ENCODE measurements around the gene RAET1L.
A peak's percentile ranks its signal among the peaks of the same experiment; 100 is the strongest.
"Not testable (repeated sequence)": the region's sequence is repeated elsewhere in the genome, so short reads cannot be mapped to it uniquely, and the experiment has no call there.

RAET1L gene

DNA sequence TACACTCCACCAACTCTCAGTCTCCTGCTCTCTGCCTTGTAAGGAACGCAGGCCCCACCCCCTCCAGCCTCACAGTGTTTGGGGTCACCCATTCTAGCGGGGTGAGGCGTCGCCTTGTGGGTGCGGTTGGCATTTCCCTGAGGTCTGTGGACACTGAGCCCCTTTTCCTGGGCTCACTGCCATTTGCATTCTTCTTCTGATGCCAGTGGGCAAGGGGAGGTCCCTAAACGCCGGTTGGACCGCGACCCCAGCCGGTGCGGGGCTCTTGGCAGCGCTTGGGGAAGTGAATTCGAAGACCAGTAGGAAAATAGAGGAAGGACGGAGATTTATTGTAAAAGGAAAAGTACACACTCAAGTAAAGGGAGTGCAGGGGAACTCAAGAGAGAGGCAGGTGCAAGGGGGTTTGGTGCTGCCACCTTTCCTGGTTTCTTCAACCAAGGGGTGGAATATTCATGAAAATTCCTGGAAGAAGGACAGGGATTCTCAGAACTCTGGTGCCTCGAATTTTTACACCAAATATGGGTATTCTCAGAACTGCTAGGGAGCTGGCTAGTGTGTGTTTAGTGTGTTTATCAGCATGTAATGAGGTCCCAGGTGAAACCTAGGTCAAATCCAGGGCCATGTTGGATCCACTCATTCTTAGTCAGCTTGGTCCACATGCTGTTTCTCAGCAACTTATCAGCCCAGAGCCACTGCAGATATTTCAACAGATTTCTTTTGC is 9.9 kb downstream of the RAET1L start:
- DNase-seq = not testable (repeated sequence)

DNA sequence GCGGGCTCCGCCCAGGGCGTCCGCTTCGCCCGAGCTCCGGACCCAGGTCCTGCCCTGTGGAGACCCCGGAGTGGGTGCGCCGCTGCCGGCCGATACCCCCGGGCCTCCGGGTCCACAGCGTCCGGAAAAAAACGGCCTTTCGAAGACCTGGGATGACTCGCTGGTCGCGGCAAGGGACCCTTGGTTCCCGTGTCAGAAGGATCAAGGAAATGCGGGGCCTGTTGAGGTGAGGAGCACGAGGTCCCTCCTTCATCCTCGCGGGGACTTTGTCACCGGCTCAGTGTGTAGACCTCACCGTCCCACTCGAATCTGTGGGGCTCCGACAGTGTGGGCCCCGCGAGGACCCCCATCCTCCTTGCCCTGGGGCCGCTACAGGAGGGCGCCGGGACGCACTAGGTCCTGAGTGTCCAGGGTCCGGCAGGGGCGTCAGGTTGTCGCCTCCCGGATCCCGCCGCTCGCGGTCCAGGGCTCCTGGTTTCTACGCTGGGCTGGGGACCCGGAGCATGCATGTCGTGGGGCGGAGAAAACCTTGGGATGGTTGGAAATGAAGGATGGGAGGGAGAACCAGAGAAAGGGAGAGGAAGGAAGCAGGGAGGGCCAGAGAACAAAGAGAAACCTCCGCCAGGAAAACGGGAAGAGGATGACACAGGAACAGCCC is 10.6 kb downstream of the RAET1L start:
- DNase-seq = not testable (repeated sequence)

DNA sequence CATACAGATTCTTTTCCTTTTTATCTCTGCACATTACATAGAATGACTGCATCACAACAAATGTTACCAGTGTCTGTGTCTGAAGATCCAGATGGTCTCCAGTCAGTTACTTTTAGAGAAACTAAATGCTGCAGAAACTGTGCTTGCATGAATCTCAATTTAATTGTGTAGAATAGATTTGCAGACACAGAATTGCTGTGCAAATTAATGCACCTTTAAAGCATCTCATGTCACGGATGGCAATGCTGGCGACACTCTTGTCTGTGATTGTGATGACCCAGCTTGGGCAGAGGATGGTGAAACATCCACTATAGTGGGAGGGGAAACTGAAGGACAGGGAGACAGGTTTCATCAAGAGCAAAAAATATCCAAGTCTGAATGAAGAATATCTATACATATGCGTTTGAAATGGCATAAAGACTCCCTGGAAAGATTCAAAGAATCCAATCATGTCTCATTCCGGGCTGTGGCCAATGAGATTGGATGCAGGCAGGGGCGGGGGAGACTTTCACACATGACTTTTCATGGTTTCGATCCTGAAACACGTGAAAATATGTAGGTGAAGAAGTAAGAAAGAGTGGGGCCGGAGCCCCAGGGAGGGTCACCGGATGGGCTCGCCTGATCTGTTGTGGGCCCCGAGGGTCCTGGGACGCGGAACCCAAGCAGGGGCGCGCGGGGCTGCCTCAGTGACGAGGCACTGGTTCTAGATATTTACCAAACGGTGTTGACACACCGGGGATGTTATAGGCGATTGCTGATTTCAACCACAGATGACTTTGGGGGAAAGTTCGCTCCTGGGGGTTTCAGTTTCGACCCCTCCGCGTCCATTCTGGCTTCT is 11.3 kb downstream of the RAET1L start:
- not testable (repeated sequence) for DNase-seq

DNA sequence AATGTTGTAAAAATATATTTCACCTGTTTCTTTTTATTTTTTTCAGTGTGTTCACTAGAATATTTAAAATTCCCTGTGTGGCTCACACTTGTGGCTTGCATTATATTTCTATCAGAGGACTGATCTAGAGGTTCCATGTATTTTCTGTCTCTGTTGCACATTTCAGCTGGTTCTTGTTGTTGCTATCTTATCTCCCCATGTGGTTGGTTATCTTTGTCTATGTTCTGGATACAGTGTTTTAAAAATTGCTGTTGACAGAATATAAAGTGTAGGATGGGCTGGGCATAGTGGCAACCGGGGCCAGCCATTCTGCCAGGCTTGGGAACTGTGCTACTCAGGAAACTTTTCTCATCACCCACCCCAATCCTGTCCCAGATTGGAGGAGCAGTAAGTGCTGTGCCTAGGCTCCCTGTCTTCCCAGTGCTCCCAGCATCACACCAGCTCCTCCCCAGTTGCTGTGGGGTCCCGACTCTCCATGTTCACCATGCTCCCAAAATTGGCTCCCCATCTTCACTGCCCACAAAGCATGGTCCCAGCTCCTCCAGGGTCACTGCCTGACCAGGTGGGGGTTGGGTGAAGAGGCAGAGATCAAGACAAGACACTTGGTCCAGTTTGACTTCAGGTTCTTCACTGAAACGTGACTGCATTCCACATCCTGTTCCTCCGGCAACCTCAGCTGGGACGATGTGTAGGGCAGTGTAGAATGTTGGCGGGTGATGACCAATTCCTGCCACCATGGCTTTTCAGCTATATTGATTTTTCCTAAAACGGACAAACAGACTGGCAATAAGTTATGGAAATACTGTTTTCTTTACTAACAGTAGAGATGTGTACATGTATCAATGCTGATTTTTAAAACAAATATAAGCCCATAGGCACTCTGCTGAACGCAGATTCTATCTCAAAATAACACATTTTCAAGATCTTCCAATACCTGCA is 12.2 kb downstream of the RAET1L start:
- DNase-seq = not testable (repeated sequence)

DNA sequence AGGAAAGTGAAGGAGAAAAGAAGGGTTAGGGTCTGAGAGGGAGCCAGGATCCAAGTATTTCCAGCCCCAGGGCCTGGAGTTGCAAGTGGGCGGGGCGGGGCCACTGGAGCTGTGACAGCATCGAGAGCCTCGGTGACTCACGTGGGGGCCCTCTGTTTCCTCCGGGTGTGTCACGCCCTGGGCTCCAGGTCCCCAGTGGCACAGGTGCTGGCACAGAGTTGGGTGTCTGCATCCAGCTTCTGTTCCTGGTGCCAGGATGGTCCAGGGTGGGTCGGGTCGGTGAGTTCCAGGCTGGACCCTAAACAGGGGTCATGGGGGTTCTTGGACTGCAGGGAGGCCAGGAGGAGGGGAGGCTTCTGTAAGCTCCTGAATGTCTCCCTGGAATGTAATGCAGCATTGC is 16.7 kb downstream of the RAET1L start:
- DNase-seq = no peak

DNA sequence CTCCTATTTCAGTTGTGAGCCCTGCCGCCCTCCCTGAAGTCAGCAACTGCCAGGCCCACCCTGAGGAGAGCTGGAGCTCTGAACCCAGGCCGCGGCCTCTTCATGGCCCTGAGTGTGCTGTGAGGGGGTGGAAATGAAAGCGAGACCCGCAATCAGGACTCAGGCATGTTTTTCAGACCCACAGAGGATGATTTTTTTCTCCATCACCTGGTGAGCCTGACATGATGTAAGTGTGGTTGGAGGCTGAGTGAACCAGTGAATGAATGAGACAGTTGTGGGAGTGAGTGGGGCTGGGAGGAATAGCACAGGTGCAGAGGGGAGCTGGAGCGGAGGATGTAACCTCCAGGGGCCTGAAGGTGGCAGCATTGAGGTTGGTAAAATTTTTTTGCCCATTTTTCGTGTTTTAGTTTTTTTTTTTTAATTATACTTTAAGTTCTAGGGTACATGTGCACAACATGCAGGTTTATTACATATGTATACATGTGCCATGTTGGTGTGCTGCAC is 18.3 kb downstream of the RAET1L start:
- DNase-seq = no peak

DNA sequence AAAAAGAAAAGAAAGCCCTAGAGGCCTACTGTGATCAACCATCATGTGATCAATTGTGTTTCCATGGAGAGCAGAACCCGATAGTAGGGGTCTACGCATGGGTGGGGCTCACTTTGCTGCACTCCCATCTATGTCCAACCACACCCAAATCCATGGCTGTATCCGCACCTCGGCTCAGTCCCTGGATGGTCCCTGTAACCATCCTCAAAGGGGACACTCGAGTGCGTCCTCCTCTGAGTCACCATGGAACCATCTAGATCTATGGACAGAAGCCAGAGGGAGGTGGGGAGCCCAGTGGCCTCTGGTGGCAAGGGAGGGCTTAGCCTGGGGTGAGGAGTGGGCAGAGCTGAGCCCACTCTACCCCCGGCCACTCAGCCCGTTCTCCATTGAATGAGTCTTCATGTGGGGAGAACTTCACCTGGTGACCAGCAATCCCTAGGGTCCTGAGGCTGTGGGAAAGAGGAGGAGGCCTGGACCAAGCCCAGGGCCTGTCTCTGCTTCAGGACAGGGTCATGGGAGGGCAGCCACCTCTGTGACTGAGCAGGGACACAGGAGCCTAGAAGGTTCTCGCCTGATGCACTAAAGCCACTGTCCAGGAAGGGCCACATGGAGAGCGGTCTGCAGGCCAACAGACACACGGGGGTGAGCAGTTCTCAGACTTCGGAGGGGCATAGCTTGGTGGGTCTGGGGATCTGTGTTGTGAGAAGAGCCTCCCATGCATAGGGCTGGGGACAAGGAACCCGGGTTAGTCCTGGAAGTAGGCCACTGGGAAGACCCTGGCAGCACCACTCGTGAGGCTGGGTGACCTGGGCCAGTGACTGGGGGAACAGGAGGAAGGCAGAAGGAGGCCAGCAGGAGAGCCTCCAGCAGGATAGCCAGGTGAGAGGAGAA is 19.3 kb downstream of the RAET1L start:
- no peak for DNase-seq

DNA sequence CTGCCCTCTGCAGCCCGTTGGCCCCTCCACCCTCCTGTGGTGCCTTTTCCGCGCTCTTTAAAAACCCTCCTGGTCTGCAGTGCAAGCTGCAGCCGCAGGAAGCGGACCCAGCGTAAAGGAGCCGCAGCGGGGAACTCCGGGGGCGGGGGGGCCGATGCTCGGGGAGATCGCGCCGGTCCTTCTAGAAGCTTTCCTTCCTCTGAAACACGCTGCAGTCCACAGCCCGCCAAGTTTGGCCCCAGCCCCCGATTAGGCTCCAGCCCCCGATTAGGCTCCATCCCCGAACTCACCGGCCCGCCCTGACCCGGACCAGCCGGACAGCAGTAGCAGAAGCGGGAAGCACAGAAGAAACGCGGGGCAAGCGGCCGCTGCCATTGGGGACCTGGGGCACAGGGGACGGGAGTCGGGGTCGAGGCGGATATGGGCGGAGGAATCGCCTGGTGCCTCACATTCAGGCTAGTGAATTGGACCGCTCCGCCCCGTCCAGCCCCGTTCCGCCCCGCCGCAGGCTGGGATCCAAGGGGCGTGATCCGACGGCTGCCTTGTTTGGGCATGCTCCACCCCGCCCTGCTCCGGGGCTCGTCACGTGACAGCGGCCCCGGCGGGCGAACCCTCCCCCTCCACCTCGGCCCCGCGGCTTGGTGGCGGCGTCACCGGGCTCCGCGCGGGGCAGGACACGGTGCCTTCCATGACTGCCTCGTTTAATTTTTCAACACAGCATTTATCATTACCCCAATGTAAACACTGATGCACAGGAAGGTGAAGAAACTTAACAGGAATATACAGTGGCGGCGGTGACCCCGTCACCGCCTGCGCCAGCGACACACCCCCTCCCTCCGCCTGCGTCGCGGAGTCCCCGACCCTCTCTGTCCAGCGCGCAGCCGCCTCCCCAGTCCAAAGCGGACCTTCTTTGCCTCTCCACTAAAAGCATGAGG is 20.3 kb downstream of the RAET1L start:
- peak; percentile 96 for DNase-seq

DNA sequence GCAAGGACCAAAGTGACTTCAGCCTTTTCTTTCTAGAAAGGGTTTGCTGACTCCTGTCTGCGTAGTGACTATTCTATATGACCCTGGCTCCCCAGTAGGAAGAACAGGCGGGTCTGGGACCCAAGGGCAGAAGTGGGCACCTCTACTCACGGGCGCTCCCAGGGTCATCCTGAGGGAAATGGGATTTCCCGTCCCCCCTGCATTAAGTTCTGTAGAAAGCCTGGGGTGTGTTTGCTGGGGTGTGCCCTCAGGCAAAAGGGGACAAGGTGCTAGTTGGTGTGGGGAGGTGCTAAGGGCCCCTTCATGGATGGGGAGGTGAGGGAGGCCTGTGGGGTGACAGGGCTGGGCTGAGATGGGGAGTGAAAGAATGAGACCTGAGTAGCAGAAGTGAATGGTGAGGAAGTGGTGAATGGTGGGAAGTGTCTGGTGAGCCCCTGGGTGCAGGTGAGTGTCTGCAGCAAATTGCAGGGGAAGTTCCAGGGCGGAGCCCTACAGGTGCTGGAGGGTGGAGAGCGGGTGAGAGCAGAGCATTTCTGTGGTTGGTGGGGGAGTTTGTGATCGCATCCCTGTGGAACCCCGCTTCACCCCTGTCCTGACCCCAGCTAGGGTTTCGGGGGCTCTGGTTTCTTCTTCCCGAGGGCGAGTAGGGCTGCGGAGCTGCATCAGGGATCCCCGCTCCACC is 21.1 kb downstream of the RAET1L start:
- DNase-seq = no peak

DNA sequence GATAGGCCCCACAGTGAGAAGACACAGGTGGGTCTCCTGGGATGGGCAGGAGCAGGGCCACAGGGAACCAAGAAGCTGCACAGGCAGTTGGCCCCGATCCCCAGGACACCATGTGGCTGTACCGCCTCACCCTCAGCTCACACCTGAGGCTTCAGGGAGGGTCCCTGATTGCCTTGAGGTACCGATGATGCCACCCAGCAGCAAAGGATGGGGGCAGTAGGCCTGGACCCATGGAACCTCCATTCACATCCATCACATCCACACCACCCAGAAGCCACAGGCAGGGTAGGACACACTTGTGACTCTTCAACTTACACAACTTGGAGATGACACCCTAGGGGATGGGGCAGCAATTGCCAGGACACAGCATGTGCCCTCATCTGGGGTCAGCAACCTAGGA is 21.7 kb downstream of the RAET1L start:
- not testable (repeated sequence) for DNase-seq

DNA sequence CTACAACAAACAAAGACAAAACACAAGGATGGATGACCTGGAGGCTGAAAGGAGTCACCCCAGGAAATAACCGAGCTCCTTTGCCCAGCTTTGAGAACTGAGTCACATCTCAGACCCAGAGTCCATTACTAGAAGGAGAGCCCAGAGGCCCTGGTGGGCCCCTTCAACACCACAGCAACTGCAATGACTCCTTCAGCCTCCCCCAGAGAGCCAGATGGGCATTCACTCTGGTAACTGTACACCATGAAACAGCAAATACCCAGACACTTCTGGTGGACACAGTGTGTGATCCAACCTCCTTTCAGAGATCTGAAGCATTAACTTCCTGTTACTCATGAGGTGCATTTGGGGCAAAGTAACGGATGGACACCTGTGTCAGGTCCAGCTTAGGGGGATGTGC is 22.6 kb downstream of the RAET1L start:
- DNase-seq = no peak

DNA sequence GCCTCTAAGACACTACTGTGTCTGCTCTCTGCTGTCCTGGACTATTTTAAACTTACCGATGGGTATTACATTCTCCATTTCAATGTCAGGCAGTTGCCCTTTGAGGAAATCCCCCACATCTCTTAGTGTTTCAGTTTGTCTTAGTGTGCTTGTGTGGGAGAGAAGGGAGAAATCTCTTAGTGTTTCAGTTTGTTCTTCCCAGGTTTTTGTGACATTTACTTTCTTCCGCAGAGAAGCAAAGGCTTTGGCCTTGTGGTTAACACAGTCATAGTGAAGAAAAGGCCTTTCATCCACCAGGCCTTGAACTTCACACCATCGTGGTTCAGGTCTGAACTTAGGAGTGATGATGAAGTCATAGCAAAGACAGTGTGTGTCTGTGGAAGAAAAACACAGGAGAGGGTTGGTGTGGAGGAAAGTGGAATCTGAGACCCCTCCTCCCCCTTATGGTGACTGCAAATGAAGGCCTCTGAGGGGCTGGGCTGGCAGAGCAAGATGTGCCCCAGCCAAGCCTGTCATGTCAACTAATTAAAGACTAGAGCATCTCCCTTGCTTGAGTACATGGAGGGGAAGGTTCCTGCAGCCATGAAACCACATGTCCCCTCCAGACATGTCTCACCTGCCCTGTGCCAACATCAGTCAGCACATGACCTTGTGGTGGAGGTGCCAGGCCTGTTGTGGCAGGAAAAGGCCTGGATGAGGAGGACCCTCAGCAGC is 23.9 kb downstream of the RAET1L start:
- no peak for DNase-seq

DNA sequence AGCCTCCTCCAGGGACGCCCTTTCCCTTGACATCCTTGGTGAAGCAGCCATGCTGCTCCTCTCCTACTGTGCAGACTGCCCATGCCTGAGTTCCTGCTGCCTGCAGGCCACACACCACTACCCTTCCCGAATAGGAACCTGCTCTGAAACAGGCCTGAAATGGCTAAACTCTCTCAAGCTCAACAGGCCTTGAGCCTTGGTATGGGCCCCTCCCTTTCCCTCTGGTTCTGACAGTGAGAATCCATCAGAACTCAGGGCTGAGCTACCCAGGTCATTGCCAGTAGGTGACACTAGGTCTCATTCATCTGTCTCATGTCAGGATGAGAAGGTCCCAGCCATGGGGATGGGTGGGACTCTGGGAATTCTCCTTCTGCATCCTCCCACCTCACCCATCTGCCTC is 25.7 kb downstream of the RAET1L start:
- DNase-seq = no peak

DNA sequence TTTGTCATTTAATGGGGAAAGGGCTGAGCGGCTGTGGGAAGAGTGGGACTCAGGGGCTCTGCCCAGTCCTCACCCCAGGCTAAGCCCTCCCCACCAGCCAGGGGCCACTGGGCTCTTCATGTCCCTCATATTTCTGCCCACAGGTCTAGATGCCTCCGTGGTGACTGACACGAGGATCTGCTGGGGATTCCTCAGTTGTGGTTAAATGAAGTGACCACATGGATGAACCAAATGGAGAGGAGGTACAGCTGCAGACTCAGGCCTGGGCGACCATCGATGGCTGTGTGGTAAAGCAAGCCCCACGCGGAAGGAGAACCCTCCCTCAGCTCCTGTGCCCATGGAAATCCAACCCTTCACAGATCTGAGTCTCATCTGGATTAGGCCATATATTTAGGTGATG is 29.4 kb downstream of the RAET1L start:
- no peak for DNase-seq

DNA sequence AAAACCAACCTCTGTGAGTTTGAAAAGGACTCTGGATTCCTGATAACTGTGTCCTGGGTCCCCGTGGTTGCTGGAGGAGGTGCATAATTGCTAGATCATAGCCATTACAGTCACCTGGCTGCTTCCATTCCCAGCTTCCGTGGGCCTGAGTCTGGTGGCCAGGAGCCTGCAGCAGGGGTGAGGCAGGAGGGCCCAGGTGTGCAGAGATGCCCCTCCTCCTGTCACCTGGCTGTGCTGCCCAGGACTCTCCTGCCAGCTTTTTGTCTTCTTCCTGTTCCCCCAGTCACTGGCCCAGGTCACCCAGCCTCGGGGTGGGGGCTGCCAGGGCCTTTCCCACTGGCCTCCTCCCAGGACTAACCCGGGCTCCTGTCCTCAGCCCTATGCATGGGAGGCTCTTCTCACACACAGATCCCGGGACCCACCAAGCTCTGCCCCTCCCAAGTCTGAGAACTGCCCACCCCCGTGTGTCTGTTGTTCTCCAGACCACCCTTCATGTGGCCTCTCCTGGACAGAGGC is 30.0 kb downstream of the RAET1L start:
- DNase-seq = no peak

DNA sequence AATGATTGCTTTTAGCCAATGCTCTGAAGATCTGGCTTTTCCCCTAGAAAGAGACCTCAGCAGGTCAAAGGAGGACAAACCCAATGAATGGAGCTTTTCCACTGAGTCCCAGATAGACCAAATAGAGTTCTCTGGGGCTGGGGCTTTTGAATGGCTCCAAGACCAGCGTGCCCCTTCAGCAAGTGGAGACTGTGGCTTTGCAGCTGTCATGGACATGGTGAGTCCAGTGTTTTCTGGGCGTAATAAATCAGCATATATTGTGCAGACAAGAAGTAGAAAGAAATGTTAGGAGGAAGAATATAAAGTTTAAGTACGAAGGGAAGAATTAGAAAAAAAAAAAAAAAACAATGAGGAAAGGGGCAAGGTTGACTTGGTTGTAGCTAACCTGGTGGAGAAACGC is 33.5 kb downstream of the RAET1L start:
- no peak for DNase-seq

DNA sequence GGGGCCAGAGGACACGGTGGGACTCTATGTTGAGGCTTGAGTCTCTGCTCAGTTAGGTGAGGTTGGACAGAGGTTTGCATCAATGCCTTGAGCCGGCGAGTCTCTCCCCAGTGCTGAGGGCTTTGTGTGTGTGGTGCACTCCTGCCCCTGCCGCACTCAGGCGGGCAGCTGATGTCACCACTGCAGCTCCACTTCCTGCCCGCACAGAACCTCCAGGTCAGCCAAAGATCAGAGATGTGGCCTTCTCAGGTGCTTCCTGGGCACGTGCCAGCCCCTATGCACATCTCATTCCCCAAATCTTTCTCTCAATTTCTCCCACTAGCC is 33.9 kb downstream of the RAET1L start:
- DNase-seq = not testable (repeated sequence)

DNA sequence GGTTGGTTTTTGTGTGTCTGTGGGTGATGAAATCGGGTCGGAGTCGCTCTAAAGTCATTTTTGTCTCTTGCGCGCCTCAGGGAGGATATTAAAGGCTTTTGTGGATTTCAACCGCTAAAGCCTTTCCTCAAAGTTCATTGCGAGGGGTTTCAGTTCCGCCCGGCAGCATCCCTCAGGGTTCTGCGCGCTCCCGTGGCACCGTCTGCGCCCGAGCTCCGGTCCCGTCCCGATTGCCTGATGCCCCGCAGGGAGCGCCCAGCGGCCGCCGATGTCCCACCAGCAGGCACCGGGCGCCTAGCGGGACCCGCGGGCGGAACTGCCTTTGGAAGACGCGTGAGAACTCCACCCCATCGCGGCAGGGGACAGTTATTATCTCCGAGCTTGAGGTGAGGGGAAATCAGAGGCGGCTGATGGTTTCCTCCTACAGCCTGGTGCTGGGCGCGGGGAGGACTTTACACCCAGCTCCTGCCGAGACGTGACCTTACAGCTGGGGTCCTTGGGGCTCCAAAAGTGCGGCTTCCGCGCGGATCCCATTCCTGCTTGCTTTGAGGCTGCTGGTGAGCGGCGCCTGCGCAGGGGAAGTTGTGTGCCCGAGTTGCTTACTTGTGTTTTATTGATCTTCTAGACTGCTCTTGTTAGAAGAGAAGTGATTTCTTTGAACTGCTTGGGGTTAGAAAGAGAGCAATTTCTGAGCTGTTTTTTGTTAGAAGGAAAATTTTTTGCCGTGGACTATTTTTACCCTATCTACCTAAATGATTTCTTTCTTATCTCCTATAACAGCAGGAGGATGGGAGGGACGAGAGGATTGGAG is 34.5 kb downstream of the RAET1L start:
- DNase-seq = no peak
